Stimulated activated CD8-positive, alpha-beta memory T cell treated with anti-CD3 and anti-CD28 coated beads, Interleukin-12 subunit alpha, Interleukin-12 subunit beta, amount 100 ng/mL, for 1 hour (primary cell): ENCODE measurements around the gene DCX.

Experiments
- DNase-seq: peaks from one replicate; pipeline ENCODE4 v3.0.0-alpha.2; 2020; ENCODE audit warnings: low read depth

DCX gene

DNA sequence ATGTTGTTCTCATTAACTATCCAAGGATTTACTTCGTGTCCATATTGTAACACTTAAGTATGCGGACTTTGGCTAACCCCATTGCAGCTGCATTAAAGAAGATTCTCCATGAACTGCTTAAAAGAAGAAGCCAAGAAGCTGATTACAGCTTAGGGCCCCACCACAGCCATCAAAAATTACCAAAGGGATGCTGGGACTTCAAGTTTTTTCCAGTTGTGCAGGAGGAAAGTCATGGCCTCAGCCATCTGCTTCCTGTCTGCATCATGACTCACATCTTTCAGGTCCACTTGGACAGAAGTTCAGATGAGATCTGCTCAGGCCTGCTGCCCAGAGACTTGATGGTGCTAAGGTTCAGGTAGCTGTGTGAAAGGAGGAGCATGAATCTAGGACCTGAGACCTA, 102.9 kb downstream of the DCX start:
- no peak for DNase-seq

DNA sequence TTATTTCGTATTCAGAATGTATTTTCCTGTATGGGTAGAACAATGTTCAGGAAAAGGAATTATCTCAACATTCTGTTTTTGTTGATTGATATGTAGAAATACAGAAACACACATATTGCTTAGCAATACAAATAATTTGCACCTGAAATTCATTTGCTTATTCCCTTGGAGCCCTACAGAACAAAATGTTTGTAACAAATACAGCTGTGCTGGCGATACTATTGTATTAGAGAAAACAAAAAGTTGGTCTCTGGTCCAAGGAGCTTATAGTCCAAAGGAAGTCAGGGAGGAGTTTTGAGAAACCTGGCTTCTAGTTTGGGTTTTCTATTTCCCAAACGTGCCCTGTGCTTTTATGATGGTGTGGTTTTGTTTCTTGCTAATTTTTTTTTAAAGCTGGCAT, 104.0 kb downstream of the DCX start:
- no peak for DNase-seq

DNA sequence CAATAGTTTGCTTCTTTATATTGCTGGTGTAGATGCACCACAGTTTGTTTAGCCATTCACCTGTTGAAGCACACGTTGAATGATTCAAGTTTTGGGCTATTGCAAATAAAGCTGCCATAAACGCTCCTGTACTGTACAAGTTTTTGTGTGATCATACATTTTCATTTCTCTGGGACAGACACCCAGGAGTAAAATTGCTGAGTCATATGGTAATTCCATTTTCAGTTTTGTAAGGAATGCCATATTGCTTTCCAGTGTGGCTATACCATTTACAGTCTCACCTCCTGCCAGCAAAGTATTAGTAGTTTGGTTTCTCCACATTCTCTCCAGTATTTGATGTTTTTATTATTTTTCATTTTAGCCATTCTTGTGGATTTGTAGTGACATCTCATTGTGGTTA, 109.7 kb downstream of the DCX start:
- DNase-seq: no peak

DNA sequence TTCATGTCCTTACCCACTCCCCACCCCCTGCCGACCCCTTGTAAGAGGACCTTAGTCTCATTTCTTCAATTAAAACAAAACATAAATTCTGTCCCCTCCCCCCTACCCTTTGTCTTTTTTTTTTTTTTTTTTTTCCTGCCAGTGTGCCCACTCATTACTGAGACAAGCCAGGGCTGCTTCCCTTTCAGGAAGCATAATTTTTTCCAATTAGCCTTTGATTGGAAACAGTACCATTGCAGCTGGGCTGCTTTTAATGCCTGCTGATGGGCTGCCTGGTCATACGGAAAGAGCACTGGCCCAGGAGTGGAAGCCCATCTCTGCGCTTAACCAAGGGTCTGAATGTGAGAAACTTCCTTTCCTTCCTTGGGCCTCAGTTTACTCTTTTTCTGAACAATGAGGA, 123.2 kb downstream of the DCX start:
- DNase-seq: no peak

DNA sequence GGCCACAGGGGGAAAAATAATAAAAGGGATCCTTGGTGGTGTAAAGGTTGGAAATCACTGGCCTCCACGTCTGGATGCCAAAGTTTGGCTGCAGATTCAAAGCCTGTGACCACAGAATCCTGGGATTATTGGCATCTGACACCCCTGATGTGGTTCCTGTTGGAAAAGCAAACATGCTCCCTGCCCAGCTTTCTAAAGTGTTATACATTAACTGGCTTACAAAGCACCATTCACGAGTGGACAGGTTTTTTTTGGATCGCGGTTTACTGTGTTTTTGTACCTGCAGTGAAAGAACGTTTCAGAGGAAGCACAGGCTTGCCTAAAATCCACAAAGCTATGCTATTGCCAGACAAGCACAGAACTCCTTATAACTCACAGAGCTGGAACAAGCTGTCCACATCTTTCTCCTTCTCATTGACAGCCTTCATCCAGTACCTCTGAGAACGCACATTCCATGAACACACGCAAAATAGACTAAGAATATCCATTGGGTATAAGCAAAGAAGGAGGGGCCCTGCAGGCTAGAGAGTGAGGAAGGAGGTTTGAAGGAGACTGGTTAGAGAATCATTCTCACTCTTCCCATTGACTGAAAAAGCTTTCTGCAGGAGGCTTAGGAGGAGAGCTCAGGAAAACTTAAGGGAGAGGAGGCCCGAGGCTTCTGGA, 127.2 kb downstream of the DCX start:
- no peak for DNase-seq

DNA sequence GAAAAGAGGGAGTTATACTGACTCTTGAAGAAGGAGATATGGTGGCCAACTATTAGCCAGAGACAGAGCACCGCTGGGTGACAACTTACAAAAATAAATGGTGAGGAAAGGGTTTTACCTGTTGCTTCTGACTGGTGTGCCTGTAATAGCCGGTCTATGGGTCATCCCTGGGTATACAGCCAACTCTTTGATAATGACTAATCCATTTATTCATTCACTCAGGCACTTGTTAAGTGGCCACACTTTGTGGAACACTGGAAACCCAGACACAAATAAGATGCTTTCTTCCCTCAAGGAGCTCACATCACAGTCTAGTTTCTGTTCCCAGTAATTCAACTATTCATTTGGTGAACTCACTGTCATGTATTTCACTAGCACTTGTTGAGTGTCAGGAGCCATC, 128.5 kb downstream of the DCX start:
- no peak for DNase-seq

DNA sequence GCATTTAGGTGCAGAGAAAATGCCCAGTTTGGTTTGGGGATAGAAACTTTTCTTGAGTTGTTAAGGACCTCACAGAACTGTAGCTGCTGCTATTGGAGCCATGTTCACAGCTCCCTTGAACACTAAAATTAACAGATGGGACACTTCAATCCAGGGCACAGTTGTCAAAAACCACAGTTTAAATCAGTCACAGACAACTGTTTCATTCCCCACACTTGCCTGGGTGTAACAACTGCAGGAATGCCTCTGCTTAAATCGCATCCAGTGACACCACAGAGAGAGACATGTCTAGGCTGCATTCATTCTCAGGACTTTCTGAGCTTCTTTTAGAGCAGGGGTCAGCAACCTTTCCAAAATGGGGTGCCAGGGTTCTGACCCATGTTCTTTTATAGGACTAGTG, 129.0 kb downstream of the DCX start:
- DNase-seq: no peak

DNA sequence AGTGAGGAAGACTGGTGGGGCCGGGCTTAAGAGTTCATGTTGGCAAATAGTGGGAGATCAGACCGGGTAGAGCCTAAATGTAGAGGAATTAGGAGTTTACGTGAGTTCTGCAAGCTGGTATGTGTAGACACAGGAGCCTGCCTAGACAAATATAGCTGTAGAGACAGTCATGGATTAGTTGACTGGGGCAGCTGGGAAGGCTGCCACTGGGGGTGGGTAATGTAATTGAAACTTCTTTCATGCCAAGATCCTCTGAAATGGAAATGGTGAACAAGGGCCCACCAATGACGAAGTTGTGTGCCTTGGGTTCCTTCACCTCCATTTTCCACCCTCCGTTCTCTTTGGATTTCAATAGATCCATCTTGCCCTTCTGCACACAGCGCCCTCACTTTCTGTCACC, 129.9 kb downstream of the DCX start:
- DNase-seq: no peak

DNA sequence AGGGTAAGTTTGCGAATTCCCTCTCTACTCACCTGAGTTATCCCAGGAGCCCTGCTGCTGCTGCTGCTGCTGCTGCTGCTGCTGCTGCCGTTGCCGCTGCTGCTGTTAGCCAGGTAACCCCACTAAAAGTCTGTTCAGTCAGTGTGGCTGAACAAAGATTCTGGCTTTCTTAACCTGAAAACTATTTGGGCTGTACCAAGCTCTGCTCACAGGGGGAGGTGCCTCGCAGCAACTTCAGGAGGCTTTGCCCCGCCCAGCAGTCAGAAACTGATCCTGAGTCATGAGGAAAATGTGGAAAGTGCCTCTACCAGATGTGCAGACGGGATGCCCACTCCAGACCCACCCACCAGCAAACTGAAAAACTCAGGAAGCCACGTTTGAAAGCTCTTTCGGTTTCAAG, 141.7 kb downstream of the DCX start, which contains the start of gene CAPN6:
TSS of gene CAPN6 (minus strand) at position 145 of the 400 bp plus-strand sequence. CDS start 6,547 bp downstream, outside the sequence.
- DNase-seq: no peak

DNA sequence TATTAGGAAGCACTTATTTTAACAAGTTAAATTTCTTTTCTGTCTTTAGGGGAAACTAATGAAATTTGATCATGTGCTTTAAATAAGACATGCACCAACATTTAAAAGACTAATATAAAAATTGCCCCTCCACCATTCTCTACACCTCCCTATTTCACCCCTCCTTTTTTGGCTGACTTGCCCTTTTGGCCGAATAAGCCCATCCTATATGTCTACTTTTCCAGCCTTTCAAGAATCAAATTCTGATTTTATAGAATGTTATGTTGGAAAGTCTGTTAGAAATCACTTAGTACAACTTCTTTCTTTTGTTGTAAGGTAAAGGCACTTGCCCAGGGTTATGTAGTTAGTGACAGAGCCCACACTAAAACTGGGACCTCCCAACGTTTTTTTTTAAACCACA, 143.5 kb downstream of the DCX start:
- DNase-seq: no peak

DNA sequence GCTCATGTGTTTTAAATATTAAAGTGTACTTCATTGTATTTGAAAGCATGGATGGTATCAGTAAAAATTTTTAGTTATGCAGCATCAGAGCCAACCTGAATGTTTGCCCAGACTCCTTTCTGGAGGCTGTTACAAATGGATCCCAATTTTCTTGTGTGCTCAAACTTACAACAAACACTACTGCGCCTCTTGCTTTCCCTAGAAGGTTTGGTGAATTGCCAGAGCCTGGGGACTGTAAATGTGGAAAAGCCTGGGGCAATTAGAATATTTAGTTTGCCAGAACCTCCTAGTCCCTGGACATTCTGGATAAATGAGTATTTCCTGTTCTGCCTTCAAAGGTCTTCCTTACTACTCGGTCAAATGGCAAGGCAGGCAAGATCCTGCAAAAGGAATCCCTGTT, 146.5 kb downstream of the DCX start:
- no peak for DNase-seq

DNA sequence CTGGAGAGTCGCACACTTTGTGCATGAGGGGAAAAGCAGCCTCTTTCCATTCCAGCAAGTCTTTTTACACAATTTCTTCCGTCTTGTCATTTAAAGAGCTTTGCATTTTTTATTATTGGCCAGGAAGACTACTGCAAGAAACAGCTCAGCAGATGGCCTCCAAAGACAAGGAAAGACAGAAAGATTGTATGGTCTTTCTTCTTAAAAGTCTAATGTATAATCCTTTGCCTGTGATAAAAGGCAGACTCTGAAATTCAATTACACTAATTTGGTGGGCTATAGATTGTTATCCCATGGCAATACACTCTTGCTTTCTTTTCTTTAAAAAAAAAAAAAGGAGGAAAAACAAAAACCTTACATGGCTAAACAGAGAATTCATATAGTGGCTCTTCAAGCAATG, 147.6 kb downstream of the DCX start:
- no peak for DNase-seq

DNA sequence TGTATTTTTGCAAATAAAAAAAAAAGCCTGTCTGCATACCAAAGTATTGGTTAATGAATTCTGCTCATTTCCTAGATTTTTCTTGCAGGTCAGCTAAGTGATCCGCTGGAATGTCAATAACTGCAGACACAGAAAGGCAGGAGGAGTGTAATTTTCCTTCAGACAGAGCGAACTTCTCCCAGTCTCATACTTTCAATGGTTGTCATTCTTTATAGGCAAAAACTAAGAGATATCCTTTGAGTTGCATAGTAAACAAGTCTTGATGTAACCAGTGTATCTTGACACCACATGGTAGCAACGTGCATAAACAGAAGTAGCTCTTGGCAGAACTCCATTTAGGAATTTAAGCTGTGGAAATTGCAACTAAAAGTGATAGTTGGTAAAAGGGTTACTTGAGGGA, 149.9 kb downstream of the DCX start:
- DNase-seq: no peak

DNA sequence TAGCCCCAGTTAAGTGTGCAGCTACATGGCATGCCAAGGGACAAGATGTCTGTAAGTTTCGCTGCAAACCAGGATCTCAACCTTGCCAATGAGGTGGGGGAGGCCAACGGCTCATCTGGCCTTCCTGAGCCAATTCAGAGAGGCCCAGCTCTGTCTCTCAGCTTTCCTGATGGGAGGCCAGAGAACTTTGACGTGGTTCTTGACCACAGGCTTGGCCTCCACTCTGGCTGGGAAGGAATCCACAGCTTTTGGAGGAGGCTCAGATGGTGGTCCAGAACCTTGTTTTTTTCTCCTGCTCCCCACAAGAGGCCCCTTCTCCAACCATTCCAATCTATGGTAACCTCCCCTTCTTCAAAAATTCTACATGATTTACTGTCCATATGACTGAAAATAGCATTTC, 151.5 kb downstream of the DCX start:
- DNase-seq: no peak

DNA sequence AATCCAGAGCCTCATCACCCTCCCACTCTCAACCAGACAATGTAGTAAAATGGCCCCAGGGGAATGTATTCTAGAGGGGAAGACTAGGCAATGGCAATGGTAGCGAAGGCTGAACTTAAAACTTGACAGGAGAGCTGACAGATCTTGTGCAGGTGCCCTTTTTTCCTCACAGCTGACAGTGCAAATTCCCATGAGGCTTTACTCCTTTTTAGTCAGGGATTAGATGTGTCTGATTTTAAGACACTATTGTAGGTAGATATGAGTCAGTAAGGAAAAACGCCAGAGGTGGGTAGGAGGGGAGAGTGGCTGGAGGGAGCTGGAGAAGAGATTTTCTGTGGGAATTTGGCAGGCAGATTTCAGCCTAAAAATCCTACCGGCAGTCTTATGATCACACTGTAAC, 152.4 kb downstream of the DCX start:
- DNase-seq: no peak

DNA sequence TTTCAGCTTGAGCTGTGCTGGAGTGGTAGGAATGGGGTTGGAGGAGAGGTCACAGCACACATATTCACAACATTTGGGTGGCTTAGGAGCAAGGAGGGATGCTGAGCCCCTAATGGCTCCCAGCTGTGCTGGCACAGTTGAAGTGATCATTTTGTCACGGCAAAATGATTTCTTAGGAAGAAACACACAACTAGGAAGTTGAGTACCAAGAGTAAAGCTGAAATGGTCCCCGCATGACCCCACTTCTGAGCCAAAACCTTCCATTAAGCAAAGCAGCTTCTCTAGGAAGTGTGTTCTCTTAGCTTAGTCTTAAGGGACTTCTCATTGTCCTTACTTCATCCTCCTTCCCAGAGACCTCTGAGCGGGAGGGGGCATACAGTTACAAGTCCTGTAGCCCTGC, 154.3 kb downstream of the DCX start:
- no peak for DNase-seq

DNA sequence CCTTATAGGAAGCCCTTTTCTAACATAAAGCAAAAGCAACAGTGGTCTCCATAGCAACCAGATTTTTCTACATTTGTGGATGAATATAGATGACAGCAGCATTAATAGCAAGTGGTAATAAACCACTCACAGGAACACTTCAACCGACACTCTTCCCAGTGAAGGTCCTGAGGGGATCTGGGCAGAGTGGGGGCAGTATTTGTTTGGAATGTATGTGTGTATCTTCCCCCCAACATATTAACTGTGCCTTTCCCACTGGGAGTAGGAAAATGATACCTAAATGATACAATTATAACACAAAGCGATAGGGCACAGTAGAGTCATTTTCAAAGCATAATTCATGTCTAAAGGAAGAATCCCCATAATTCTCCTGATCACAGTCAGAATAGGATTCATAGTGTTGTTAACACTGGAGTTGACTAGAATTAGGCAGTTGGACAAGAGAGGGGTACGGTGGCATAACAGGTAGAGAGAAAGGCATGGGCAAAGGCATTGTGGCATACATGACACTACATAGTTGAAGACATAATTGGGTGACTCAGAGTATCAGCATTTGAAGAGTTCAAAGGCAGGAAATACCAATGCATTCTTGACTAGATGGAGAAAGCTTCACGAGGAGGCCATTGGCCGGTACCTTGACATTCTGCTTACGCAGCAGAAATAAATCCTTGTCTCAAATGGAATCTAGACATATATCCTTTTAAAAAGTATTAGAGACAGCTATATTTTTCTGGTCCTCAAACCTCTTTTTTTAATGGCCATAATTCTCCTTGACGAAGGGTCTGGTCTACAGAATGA, 156.9 kb downstream of the DCX start:
- no peak for DNase-seq

DNA sequence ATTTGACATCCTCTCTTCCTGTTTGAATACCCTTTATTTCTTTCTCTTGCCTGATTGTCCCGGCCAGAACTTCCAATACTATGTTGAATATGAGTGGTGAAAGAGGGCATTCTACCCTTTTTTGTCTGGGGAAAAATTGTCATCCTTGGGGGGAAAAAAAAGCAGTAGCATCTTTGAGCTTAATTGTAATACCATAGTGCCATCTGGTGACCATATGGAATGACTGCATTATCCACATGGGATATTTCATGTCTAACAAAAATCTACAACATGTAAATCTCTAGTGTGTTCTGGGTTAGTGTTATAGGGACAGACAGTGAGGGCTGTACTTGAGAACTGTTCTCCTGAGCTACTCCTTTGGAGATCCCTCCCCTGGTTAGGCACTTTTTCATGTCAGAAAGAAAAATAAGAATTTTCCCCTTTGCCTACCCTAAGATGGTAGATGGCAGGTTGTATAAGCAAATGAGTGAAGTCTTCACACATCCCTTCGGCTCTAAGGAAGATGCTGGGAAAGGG, 167.7 kb downstream of the DCX start:
- DNase-seq: no peak
